ENCODE measurements around the gene ARHGAP1.

DNA sequence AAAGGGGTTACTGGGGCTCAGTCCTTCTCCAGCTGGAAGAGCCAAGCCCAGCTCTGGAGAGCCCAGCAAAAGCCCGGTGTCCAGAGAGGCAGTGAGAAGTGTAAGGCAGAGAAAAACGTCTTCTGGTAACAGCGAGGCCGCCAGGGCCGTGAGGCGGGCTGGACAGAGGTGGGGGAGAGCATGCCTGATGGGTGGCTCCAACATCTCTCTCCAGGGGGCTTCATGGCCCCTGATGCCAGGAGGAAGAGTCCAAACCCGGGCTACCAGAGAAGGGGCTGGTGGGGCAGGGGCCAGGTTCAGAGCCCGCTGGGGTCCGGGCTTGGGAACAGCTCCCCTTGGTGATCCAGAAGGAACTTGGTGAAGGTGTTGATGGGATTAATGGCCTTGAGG lies 21.7 kb downstream of the ARHGAP1 start:
- TF ChIP-seq, protein P1, sequence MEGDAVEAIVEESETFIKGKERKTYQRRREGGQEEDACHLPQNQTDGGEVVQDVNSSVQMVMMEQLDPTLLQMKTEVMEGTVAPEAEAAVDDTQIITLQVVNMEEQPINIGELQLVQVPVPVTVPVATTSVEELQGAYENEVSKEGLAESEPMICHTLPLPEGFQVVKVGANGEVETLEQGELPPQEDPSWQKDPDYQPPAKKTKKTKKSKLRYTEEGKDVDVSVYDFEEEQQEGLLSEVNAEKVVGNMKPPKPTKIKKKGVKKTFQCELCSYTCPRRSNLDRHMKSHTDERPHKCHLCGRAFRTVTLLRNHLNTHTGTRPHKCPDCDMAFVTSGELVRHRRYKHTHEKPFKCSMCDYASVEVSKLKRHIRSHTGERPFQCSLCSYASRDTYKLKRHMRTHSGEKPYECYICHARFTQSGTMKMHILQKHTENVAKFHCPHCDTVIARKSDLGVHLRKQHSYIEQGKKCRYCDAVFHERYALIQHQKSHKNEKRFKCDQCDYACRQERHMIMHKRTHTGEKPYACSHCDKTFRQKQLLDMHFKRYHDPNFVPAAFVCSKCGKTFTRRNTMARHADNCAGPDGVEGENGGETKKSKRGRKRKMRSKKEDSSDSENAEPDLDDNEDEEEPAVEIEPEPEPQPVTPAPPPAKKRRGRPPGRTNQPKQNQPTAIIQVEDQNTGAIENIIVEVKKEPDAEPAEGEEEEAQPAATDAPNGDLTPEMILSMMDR (IDR thresholded peaks at IDR 0.05), result no peak
- no peak for TF ChIP-seq POLR2A (IDR thresholded peaks at IDR 0.05)
